ENCODE measurements around the gene RFTN1.

Gene RFTN1

DNA sequence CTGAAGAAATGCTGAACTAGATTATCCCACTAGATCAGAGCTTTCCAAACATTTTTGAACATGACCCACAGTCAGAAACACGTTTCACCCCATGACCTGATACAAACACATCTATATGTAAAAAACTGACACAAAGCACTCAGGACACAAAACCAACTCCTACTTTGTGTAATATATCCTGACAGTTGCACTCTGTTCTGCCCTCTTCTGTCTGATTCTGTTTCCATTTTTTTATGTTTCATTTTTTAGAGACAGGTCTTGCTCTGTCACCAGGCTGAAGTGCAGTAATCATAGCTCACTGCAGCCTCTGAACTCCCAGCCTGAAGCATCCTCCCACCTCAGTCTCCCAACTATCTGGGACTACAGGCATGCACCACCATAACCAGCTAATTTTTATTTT is 15.8 kb upstream of the RFTN1 start:
- no peak for DNase-seq (ENCODE audit: low read depth)
- TF ChIP-seq, protein P1, sequence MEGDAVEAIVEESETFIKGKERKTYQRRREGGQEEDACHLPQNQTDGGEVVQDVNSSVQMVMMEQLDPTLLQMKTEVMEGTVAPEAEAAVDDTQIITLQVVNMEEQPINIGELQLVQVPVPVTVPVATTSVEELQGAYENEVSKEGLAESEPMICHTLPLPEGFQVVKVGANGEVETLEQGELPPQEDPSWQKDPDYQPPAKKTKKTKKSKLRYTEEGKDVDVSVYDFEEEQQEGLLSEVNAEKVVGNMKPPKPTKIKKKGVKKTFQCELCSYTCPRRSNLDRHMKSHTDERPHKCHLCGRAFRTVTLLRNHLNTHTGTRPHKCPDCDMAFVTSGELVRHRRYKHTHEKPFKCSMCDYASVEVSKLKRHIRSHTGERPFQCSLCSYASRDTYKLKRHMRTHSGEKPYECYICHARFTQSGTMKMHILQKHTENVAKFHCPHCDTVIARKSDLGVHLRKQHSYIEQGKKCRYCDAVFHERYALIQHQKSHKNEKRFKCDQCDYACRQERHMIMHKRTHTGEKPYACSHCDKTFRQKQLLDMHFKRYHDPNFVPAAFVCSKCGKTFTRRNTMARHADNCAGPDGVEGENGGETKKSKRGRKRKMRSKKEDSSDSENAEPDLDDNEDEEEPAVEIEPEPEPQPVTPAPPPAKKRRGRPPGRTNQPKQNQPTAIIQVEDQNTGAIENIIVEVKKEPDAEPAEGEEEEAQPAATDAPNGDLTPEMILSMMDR (IDR thresholded peaks at IDR 0.05; ENCODE audit: control insufficient read depth, insufficient read depth, low read depth, low read length, missing control alignments), result peak; percentile 13
- H3K4me3 ChIP-seq (ENCODE audit: control insufficient read depth, low read depth, low read length), result no peak overlapping the region

- TF ChIP-seq, protein P1 (IDR thresholded peaks at IDR 0.05; ENCODE audit: control insufficient read depth, insufficient read depth, low read depth, low read length, missing control alignments), result no peak
- no peak for DNase-seq (ENCODE audit: low read depth)
Measured at GRCh38 chr3:16528581-16528993, 15.1 kb upstream of the RFTN1 start.

GRCh38 chr3:16528106-16528505 is 14.6 kb upstream of the RFTN1 start:
- no peak for DNase-seq (ENCODE audit: low read depth)
- TF ChIP-seq, protein P1 (IDR thresholded peaks at IDR 0.05; ENCODE audit: control insufficient read depth, insufficient read depth, low read depth, low read length, missing control alignments), result no peak
- no peak overlapping the region for H3K4me3 ChIP-seq (ENCODE audit: control insufficient read depth, low read depth, low read length)

More at GRCh38 chr3:16528581-16528993, 15.1 kb upstream of the RFTN1 start:
- no peak overlapping the region for H3K4me3 ChIP-seq (ENCODE audit: control insufficient read depth, low read depth, low read length)

DNA sequence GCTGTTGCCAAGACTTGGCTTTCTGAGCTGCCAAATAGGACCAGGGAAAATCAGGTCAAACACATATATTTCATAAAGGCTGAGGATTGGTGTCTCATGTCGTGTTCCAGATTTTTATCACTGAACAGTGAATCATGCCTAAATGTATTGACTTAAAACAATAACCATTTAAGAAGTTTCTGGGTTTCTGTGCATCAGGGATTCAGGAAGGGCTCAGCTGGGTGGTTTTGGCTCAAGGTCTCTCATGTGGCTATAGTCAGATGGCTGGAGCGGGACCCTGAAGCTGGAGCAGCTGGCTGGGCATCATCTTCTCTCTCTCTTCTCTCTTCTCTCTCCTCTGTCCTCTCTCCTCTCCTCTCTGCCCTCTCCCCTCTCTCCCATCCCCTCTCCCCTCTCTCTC is 10.7 kb upstream of the RFTN1 start:
- no peak for DNase-seq (ENCODE audit: low read depth)
- TF ChIP-seq, protein P1 (IDR thresholded peaks at IDR 0.05; ENCODE audit: control insufficient read depth, insufficient read depth, low read depth, low read length, missing control alignments), result no peak
- no peak overlapping the region for H3K4me3 ChIP-seq (ENCODE audit: control insufficient read depth, low read depth, low read length)

DNA sequence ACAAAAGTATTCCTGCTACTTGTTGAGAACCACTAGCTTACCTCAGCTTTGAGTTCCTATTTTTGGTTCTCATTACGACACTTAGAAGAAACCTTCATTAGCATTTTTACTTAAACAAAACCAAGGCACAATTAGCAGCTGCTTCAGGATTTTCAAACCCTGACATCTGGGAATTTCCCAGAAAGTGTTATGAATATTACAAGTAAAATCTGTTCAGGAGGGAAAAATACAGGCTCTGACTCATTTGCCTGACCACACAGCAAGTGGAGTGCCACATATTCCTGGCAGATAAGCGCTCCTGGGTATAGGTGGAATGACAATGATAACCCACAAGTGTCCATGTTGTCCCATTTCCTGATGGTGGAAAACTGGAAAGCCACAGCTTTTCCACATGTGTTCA is 10.3 kb upstream of the RFTN1 start:
- H3K4me3 ChIP-seq (ENCODE audit: control insufficient read depth, low read depth, low read length), result no peak overlapping the region
- DNase-seq (ENCODE audit: low read depth), result no peak

GRCh38 chr3:16522834-16523233 is 9.3 kb upstream of the RFTN1 start:
- TF ChIP-seq, protein P1 (IDR thresholded peaks at IDR 0.05; ENCODE audit: control insufficient read depth, insufficient read depth, low read depth, low read length, missing control alignments), result no peak

More for the DNA sequence above, 10.3 kb upstream of the RFTN1 start:
- TF ChIP-seq, protein P1 (IDR thresholded peaks at IDR 0.05; ENCODE audit: control insufficient read depth, insufficient read depth, low read depth, low read length, missing control alignments), result no peak

More at GRCh38 chr3:16522834-16523233, 9.3 kb upstream of the RFTN1 start:
- no peak overlapping the region for H3K4me3 ChIP-seq (ENCODE audit: control insufficient read depth, low read depth, low read length)
- no peak for DNase-seq (ENCODE audit: low read depth)

Data from AG09309 (cell line).